PFSK-1 (cell line): ENCODE measurements around the gene OR2B6. TPM values are rescaled to one million over a fixed set of nuclear protein-coding genes. Genes with fewer than 3 reads are reported as not detected.

Experiments used
- FOXP2 ChIP-seq: optimal IDR thresholded peaks from 2 replicates; pipeline ENCODE3; 2011; ENCODE audit warnings: borderline replicate concordance, control low read depth, inconsistent platforms; ENCODE audit not compliant: insufficient read depth; ENCODE audit errors: extremely low read length, extremely low read depth
- POLR2AphosphoS5 ChIP-seq: IDR thresholded peaks from 2 replicates; pipeline ENCODE4 v1.6.1; 2012; ENCODE audit warnings: low read depth, mild to moderate bottlenecking, control low read depth, low read length, moderate library complexity
- REST ChIP-seq, 2 experiments: IDR thresholded peaks; 2 replicates each; pipeline versions ENCODE4 v1.6.1 to v1.8.0; 2011 to 2012; ENCODE audit warnings: low read depth in 2 of 2, low read length in 2 of 2, control low read depth in 1 of 2, inconsistent platforms in 1 of 2, mild to moderate bottlenecking in 1 of 2, moderate library complexity in 1 of 2; ENCODE audit not compliant: insufficient read depth in 1 of 2
- SIN3A ChIP-seq: IDR thresholded peaks from 2 replicates; pipeline ENCODE4 v1.6.1; 2012; ENCODE audit warnings: mild to moderate bottlenecking, low read length, moderate library complexity, borderline replicate concordance; ENCODE audit not compliant: insufficient read depth
- TAF1 ChIP-seq: IDR thresholded peaks from 2 replicates; pipeline ENCODE4 v1.6.1; 2012; ENCODE audit warnings: low read length, control low read depth, borderline replicate concordance; ENCODE audit not compliant: insufficient read depth
- polyA plus RNA-seq: library from polyadenylated mRNA; unstranded; fragments of >200 nt; gene quantifications from one replicate; pipeline ENCODE4 v1.2.1, GENCODE V29; 2012; ENCODE audit warnings: low read depth, missing spikeins; ENCODE audit not compliant: insufficient read length

OR2B6 gene
- not detected for polyA plus RNA-seq

DNA sequence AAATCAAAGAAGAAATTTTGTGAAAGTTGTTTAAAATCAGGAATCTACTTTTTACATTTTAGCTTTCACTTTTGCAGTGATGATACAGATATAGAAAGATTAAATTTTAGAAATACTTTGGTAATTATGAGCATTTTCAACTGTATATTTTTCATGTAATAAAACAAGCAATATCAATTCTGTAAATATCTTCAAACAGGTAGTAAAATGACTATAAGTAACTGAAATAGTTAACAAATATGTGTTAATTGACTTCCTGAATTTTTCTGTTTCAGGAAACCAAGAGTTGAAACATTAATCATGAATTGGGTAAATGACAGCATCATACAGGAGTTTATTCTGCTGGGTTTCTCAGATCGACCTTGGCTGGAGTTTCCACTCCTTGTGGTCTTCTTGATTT lies at the start of gene OR2B6:
OR2B6 (plus strand) TSS at position 301 of the 400 bp plus-strand sequence; CDS start at position 301, 0 bp downstream.
- TF ChIP-seq FOXP2 (no peak), SIN3A (no peak), POLR2AphosphoS5 (no peak), REST (IDR thresholded peaks at IDR 0.05; ENCODE audit: insufficient read depth in 1 of 2, low read depth in 2 of 2, low read length in 2 of 2) (no peak)

GRCh38 chr6:27908017-27908416 lies 49.0 kb upstream of the OR2B6 start:
- TF ChIP-seq FOXP2 (no peak), SIN3A (no peak), REST (IDR thresholded peaks at IDR 0.05; ENCODE audit: insufficient read depth in 1 of 2, low read depth in 2 of 2, low read length in 2 of 2) (no peak), TAF1 (no peak), POLR2AphosphoS5 (no peak)

- TF ChIP-seq TAF1: no peak
- TF ChIP-seq SIN3A: no peak
- TF ChIP-seq FOXP2: no peak
These were observed 45.0 kb upstream of the OR2B6 start, which contains the start of gene OR2B2 for GRCh38 chr6:27911956-27912446. OR2B2 (minus strand) TSS chr6:27912396; CDS start chr6:27912319, 77 bp downstream.

DNA sequence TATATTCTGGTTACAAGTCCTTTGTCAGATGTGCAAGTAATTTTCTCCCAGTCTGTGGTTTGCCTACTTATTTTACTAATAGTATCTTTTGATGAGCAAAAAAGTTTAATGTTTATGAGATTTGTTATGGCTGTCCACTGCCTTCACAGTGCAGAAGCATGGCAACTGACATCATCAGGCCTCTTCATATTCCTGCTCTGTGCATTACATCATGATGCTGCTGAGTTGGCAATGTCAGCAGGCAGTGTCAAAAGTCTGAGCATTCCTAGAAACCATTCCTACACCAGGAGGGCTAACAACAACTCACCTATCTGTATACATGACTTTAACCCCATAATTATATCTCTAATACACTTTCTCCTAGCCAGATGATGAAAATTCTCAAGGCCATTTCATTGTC lies 34.1 kb upstream of the OR2B6 start:
- TF ChIP-seq FOXP2: no peak
- TF ChIP-seq POLR2AphosphoS5: no peak
- no peak for TF ChIP-seq REST (IDR thresholded peaks at IDR 0.05; ENCODE audit: insufficient read depth in 1 of 2, low read depth in 2 of 2, low read length in 2 of 2)
- TF ChIP-seq SIN3A: no peak
- no peak for TF ChIP-seq TAF1

DNA sequence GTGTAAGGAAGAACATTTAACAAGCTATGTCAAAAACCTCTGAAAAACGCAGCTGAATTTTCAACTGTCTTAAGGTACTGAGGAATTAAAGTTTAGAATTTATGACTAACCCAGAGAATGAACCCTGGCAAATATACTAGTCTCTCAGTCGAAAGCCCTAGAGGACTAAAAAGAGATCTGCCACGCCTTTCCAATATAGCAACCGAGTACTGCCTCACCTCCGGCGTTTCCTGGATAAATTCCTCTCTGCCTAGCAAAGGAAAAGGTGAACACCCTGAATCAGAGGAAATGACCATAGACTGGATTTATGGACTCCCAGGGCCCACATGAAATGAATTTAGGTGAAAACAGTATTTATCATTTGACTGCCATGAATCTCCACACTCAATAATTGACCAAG lies 32.9 kb upstream of the OR2B6 start:
- TF ChIP-seq TAF1 (no peak), FOXP2 (no peak), SIN3A (no peak), POLR2AphosphoS5 (no peak), REST (IDR thresholded peaks at IDR 0.05; ENCODE audit: insufficient read depth in 1 of 2, low read depth in 2 of 2, low read length in 2 of 2) (no peak)
